HepG2 (cell line): ENCODE results near the gene MX2. TPM values are rescaled to one million over a fixed set of nuclear protein-coding genes. Genes with fewer than 3 reads are reported as not detected.
A peak's percentile ranks its signal among the peaks of the same experiment; 100 is the strongest.

Experiments
- AGO2 ChIP-seq: fragments of 200-400 bp; formaldehyde crosslinking; optimal IDR thresholded peaks from 2 replicates; pipeline ENCODE3; 2017; ENCODE audit warnings: mild to moderate bottlenecking, low read depth, low read length, moderate library complexity
- ARNTL ChIP-seq: sonication (generic); formaldehyde crosslinking; IDR thresholded peaks from 2 replicates; pipeline ENCODE4 v1.4.0; 2020; ENCODE audit warnings: mild to moderate bottlenecking, missing genetic modification reagents
- BRD4 ChIP-seq: sonication (generic); formaldehyde crosslinking; IDR thresholded peaks from 2 replicates; pipeline ENCODE4 v1.4.0; 2020; ENCODE audit warnings: missing genetic modification reagents
- CAMTA2 ChIP-seq: sonication (generic); formaldehyde crosslinking; IDR thresholded peaks from 2 replicates; pipeline ENCODE4 v1.4.0; 2020; ENCODE audit warnings: mild to moderate bottlenecking, missing genetic modification reagents, borderline replicate concordance
- DNMT1 ChIP-seq: sonication (generic); formaldehyde crosslinking; IDR thresholded peaks from 2 replicates; pipeline ENCODE4 v1.5.1; 2020; ENCODE audit warnings: mild to moderate bottlenecking, missing genetic modification reagents
- GABPB1 ChIP-seq: IDR thresholded peaks from 2 replicates; pipeline ENCODE4 v1.6.1; 2016; ENCODE audit warnings: mild to moderate bottlenecking, missing genetic modification reagents, moderate library complexity, missing compliant biosample characterization
- GFI1 ChIP-seq: sonication (generic); formaldehyde crosslinking; IDR thresholded peaks from 2 replicates; pipeline ENCODE4 v1.5.0; 2020; ENCODE audit warnings: missing genetic modification reagents, mild to moderate bottlenecking, borderline replicate concordance
- HINFP ChIP-seq: sonication (generic); formaldehyde crosslinking; IDR thresholded peaks from 2 replicates; pipeline ENCODE4 v1.4.0; 2020; ENCODE audit warnings: low read depth, mild to moderate bottlenecking, missing genetic modification reagents
- HNRNPL ChIP-seq: fragments of 200-400 bp; formaldehyde crosslinking; IDR thresholded peaks from 2 replicates; pipeline ENCODE4 v1.6.1; 2017; ENCODE audit warnings: mild to moderate bottlenecking, low read depth, low read length
- KAT8 ChIP-seq: IDR thresholded peaks from 2 replicates; pipeline ENCODE4 v1.6.1; 2016; ENCODE audit warnings: missing genetic modification reagents, missing compliant biosample characterization
- MTF2 ChIP-seq: sonication (generic); formaldehyde crosslinking; IDR thresholded peaks from 2 replicates; pipeline ENCODE4 v1.5.0; 2020; ENCODE audit warnings: missing genetic modification reagents, borderline replicate concordance
- NR2C2 ChIP-seq: sonication (generic); formaldehyde crosslinking; IDR thresholded peaks from 2 replicates; pipeline ENCODE4 v1.4.0; 2020; ENCODE audit warnings: missing genetic modification reagents, mild to moderate bottlenecking, moderate library complexity, borderline replicate concordance
- PRMT3 ChIP-seq: sonication (generic); formaldehyde crosslinking; IDR thresholded peaks from 2 replicates; pipeline ENCODE4 v1.8.1; 2022; ENCODE audit warnings: low read depth, mild to moderate bottlenecking, moderate library complexity, missing genetic modification reagents, borderline replicate concordance
- RCOR2 ChIP-seq: IDR thresholded peaks from 2 replicates; pipeline ENCODE4 v1.6.1; 2016; ENCODE audit warnings: missing biosample characterization, missing genetic modification reagents
- RXRA ChIP-seq: sonication (generic); formaldehyde crosslinking; IDR thresholded peaks from 2 replicates; pipeline ENCODE4 v1.5.1; 2020; ENCODE audit warnings: missing genetic modification reagents
- RXRB ChIP-seq: IDR thresholded peaks from 2 replicates; pipeline ENCODE4 v1.6.1; 2016; ENCODE audit warnings: borderline replicate concordance, missing genetic modification reagents, missing compliant biosample characterization
- TIGD3 ChIP-seq: sonication (generic); formaldehyde crosslinking; IDR thresholded peaks from 2 replicates; pipeline ENCODE4 v1.5.1; 2020; ENCODE audit warnings: mild to moderate bottlenecking, missing genetic modification reagents, borderline replicate concordance
- ZBTB39 ChIP-seq: sonication (generic); formaldehyde crosslinking; IDR thresholded peaks from 2 replicates; pipeline ENCODE4 v1.5.0; 2020; ENCODE audit warnings: missing genetic modification reagents
- ZNF263 ChIP-seq: sonication (generic); formaldehyde crosslinking; IDR thresholded peaks from 2 replicates; pipeline ENCODE4 v1.4.0; 2020; ENCODE audit warnings: missing genetic modification reagents
- ZNF362 ChIP-seq: sonication (generic); formaldehyde crosslinking; IDR thresholded peaks from 2 replicates; pipeline ENCODE4 v1.4.0; 2020; ENCODE audit warnings: missing genetic modification reagents, mild to moderate bottlenecking, borderline replicate concordance
- ZNF446 ChIP-seq: sonication (generic); formaldehyde crosslinking; IDR thresholded peaks from 2 replicates; pipeline ENCODE4 v1.5.0; 2020; ENCODE audit warnings: mild to moderate bottlenecking, missing genetic modification reagents
- ZNF546 ChIP-seq: sonication (generic); formaldehyde crosslinking; conservative IDR thresholded peaks from 2 replicates; pipeline ENCODE4 v1.8.1; 2023; ENCODE audit warnings: mild to moderate bottlenecking, missing genetic modification reagents
- ZNF7 ChIP-seq: IDR thresholded peaks from 2 replicates; pipeline ENCODE4 v1.6.1; 2016; ENCODE audit warnings: missing biosample characterization, missing genetic modification reagents
- ZNF746 ChIP-seq: sonication (generic); formaldehyde crosslinking; IDR thresholded peaks from 2 replicates; pipeline ENCODE4 v1.8.0; 2022; ENCODE audit warnings: mild to moderate bottlenecking, missing genetic modification reagents
- ZNF775 ChIP-seq: sonication (generic); formaldehyde crosslinking; IDR thresholded peaks from 2 replicates; pipeline ENCODE4 v1.4.0; 2020; ENCODE audit warnings: missing genetic modification reagents, mild to moderate bottlenecking, moderate library complexity, borderline replicate concordance
- polyA plus RNA-seq, 8 experiments: library from polyadenylated mRNA; depleted of rRNA in 3 of 8; stranded (reverse) in 7 of 8; unstranded in 1 of 8; fragments of >200 nt; fragmentation: Illumina TruSeq in 4 of 8; extraction: Trizol in 4 of 8; gene quantifications; 2 replicates each; pipeline versions ENCODE4 v1.2.1 to v1.2.3, GENCODE V29; 2011 to 2016; ENCODE audit warnings: low read depth in 4 of 8, missing spikeins in 1 of 8, mixed read lengths in 1 of 8; ENCODE audit not compliant: insufficient read depth in 1 of 8
- total RNA-seq, 5 experiments: library from RNA; depleted of rRNA; stranded (reverse); fragments of >200 nt; fragmentation: Illumina TruSeq; extraction: Trizol; gene quantifications; 2 replicates each; pipeline ENCODE4 v1.2.3, GENCODE V29; 2016; ENCODE audit warnings: low read depth in 1 of 5

The MX2 gene
- total and polyA plus RNA-seq, 2 of the 13 experiments (the other 11 are each of a cell fraction or from before 2014, with no cell fraction given) = 24.0 to 35.7 TPM

GRCh38 chr21:41369105-41369919 is 7.5 kb downstream of the MX2 start (continued):
- TF ChIP-seq ZNF362 (no peak), HINFP (CRISPR knock-in tag) (no peak), ARNTL (no peak), RXRA (CRISPR knock-in tag) (no peak), ZNF775 (CRISPR knock-in tag) (no peak), ZNF446 (no peak), AGO2 (no peak), ZNF263 (0 out of 2 replicates have a peak, but pooled peaks have one; percentile 44), GFI1 (CRISPR knock-in tag) (no peak), ZNF746 (CRISPR knock-in tag) (no peak), RCOR2 (CRISPR knock-in tag) (no peak), ZNF546 (CRISPR knock-in tag) (no peak), DNMT1 (no peak), KAT8 (CRISPR knock-in tag) (peak; percentile 55; the same call in 1 of the 2 replicates), NR2C2 (CRISPR knock-in tag) (no peak), PRMT3 (CRISPR knock-in tag) (no peak), MTF2 (CRISPR knock-in tag) (no peak), CAMTA2 (CRISPR knock-in tag) (no peak), TIGD3 (no peak), BRD4 (CRISPR knock-in tag) (0 out of 2 replicates have a peak, but pooled peaks have one; percentile 35), GABPB1 (CRISPR knock-in tag) (peak; percentile 67), ZNF7 (CRISPR knock-in tag) (no peak), RXRB (CRISPR knock-in tag) (0 out of 2 replicates have a peak, but pooled peaks have one; percentile 39), HNRNPL (no peak), ZBTB39 (no peak)
